MCF 10A (cell line): ENCODE data around the gene GPA33. TPM values are rescaled to one million over a fixed set of nuclear protein-coding genes. Genes with fewer than 3 reads are reported as not detected.

Experiments
- BruUV-seq: library from RNA; stranded (reverse); fragments of 400-500 nt; replicated peaks from 2 replicates; lab custom pipeline; 2021; lab: Mats Ljungman, UMichigan
- CTCF ChIA-PET: fragments of 300-600 bp; sonication (Branson Sonifier 250); formaldehyde crosslinking; extraction: SDS; loops from one replicate; lab custom pipeline; 2021; ENCODE audit warnings: antibody characterized with exemption, inconsistent platforms; lab: Yijun Ruan, JAX
- POLR2A ChIA-PET: fragments of 300-600, 350-650 bp; sonication (Branson Sonifier 250); formaldehyde crosslinking; extraction: SDS; loops from one replicate; lab custom pipeline; 2020; ENCODE audit warnings: antibody characterized with exemption, inconsistent platforms; lab: Yijun Ruan, JAX
- DNase-seq: peaks from one replicate; pipeline ENCODE4 v3.0.0-alpha.2; 2018; ENCODE audit not compliant: unreplicated experiment
- H3K27ac Mint-ChIP-seq: one replicate; pipeline ENCODE4 v1.8.0; 2022; ENCODE audit warnings: mild to moderate bottlenecking, low read depth, mixed read lengths; ENCODE audit not compliant: unreplicated experiment
- H3K27me3 Mint-ChIP-seq: one replicate; pipeline ENCODE4 v1.8.0; 2022; ENCODE audit warnings: mixed read lengths; ENCODE audit not compliant: insufficient read depth, unreplicated experiment
- H3K36me3 Mint-ChIP-seq: one replicate; pipeline ENCODE4 v1.8.0; 2022; ENCODE audit warnings: mild to moderate bottlenecking, moderate library complexity, mixed read lengths; ENCODE audit not compliant: insufficient read depth, unreplicated experiment
- H3K4me1 Mint-ChIP-seq: one replicate; pipeline ENCODE4 v1.8.0; 2022; ENCODE audit warnings: mixed read lengths; ENCODE audit not compliant: insufficient read depth, unreplicated experiment
- H3K4me3 Mint-ChIP-seq: one replicate; pipeline ENCODE4 v1.8.0; 2022; ENCODE audit warnings: mild to moderate bottlenecking, moderate library complexity, mixed read lengths; ENCODE audit not compliant: unreplicated experiment
- H3K9me3 Mint-ChIP-seq: one replicate; pipeline ENCODE4 v1.8.0; 2022; ENCODE audit warnings: mixed read lengths; ENCODE audit not compliant: unreplicated experiment
- intact Hi-C: fragments of 100-400 bp; cut with micrococcal nuclease; formaldehyde crosslinking; loops from 2 replicates; pipeline ENCODE4 v1.14.1; 2022
- total RNA-seq: library from RNA; stranded (reverse); gene quantifications from 2 replicates; pipeline ENCODE4 v1.2.3, GENCODE V29; 2022
- TF ChIP-seq, protein P1 (sequence below): fragments of 200-600 bp; IDR thresholded peaks from one replicate; pipeline ENCODE4 v1.8.0; 2022; ENCODE audit warnings: antibody characterized with exemption, mild to moderate bottlenecking; ENCODE audit not compliant: unreplicated experiment

Gene GPA33
- total RNA-seq, 1 experiment from 2014 or later = not detected

- Mint-ChIP-seq H3K36me3 (no peaks in the 10 kb centered on the region), H3K4me3 (no peak overlapping the region), H3K27me3 (no peaks in the 10 kb centered on the region), H3K4me1 (peaks cover 12% of the 10 kb centered on the region), H3K27ac (no peak overlapping the region), H3K9me3 (no peaks in the 10 kb centered on the region)
- BruUV-seq = no TSS peak
- POLR2A ChIA-PET = interaction anchor here (0.6 to 0.7 kb wide), 3 partner anchors 8 to 517 kb away, joined by 3 read pairs; no protein-coding TSS in a partner anchor
- TF ChIP-seq, protein P1, sequence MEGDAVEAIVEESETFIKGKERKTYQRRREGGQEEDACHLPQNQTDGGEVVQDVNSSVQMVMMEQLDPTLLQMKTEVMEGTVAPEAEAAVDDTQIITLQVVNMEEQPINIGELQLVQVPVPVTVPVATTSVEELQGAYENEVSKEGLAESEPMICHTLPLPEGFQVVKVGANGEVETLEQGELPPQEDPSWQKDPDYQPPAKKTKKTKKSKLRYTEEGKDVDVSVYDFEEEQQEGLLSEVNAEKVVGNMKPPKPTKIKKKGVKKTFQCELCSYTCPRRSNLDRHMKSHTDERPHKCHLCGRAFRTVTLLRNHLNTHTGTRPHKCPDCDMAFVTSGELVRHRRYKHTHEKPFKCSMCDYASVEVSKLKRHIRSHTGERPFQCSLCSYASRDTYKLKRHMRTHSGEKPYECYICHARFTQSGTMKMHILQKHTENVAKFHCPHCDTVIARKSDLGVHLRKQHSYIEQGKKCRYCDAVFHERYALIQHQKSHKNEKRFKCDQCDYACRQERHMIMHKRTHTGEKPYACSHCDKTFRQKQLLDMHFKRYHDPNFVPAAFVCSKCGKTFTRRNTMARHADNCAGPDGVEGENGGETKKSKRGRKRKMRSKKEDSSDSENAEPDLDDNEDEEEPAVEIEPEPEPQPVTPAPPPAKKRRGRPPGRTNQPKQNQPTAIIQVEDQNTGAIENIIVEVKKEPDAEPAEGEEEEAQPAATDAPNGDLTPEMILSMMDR = no peak
- intact Hi-C loops = no loop called here
- CTCF ChIA-PET = no interaction called here
- no peak for DNase-seq
Observed at GRCh38 chr1:167099851-167100250, 9.7 kb upstream of the GPA33 start.

- no TSS peak for BruUV-seq
- Mint-ChIP-seq H3K4me1 (peaks cover 15% of the 10 kb centered on the region), H3K9me3 (no peaks in the 10 kb centered on the region), H3K27me3 (no peaks in the 10 kb centered on the region), H3K4me3 (peak overlapping the region; percentile 0), H3K36me3 (no peaks in the 10 kb centered on the region), H3K27ac (peak overlapping the region; percentile 16)
- TF ChIP-seq, protein P1 = no peak
- intact Hi-C loops = no loop called here
- CTCF ChIA-PET = interaction anchor here (0.6 to 4.9 kb wide), 7 partner anchors 9 to 186 kb away, joined by 3 to 45 read pairs (median 7); partner anchors contain the start of gene POU2F1
- POLR2A ChIA-PET = interaction anchor here (1.1 to 4.2 kb wide), 2 partner anchors 10 to 124 kb away, joined by 3 to 15 read pairs; partner anchors contain the start of gene POU2F1
- DNase-seq = peak; percentile 97
Observed at GRCh38 chr1:167095368-167095767, 5.2 kb upstream of the GPA33 start.

DNA sequence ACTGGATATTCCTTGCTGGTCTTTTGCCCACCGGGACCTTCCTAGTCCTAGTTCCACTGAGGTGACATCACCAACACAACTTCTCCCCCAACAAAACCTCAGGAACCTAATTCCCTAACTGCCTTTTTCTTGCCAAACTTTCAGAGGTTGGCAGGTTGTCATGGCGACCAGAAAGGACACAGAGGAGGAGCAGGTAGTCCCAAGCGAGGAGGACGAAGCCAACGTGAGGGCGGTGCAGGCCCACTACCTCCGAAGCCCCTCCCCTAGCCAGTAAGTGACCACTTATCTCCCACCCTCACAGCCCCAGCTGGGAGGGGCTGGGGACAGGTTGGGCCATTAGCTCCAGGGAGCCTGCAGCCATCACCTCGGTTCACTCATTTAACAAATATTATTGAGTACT is 4.5 kb upstream of the GPA33 start:
- intact Hi-C loops = no loop called here
- TF ChIP-seq, protein P1 = no peak
- H3K27me3 Mint-ChIP-seq = no peaks in the 10 kb centered on the region
- peaks cover 15% of the 10 kb centered on the region for H3K4me1 Mint-ChIP-seq
- POLR2A ChIA-PET = interaction anchor here (1.1 to 4.2 kb wide), 2 partner anchors 11 to 125 kb away, joined by 3 to 15 read pairs; partner anchors contain the start of gene POU2F1
- H3K9me3 Mint-ChIP-seq = no peaks in the 10 kb centered on the region
- CTCF ChIA-PET = interaction anchor here (0.6 to 4.9 kb wide), 8 partner anchors 10 to 186 kb away, joined by 3 to 45 read pairs (median 6); partner anchors contain the start of gene POU2F1
- BruUV-seq = no TSS peak
- DNase-seq = peak; percentile 8
- H3K27ac Mint-ChIP-seq = peak overlapping the region; percentile 16
- H3K36me3 Mint-ChIP-seq = no peaks in the 10 kb centered on the region
- H3K4me3 Mint-ChIP-seq = no peak overlapping the region

GRCh38 chr1:167093846-167094516 is 3.8 kb upstream of the GPA33 start, which contains the start of gene STYXL2:
Gene STYXL2, plus strand, starts transcription at chr1:167094075. Its CDS starts 775 bp downstream, at chr1:167094850.
- intact Hi-C loops = no loop called here
- no peak for DNase-seq
- H3K4me3 Mint-ChIP-seq = no peak within 1 kb of the TSS
- no TSS peak for BruUV-seq
- TF ChIP-seq, protein P1 = no peak
- ChIA-PET CTCF (interaction anchor here (0.6 to 4.9 kb wide), 9 partner anchors 9 to 307 kb away, joined by 3 to 45 read pairs (median 5); partner anchors contain the start of gene POU2F1), POLR2A (no interaction called here)
- no peaks in the 10 kb centered on the region for H3K36me3 Mint-ChIP-seq
- peaks cover 15% of the 10 kb centered on the region for H3K4me1 Mint-ChIP-seq
- peak within 1 kb of the TSS; percentile 16 for H3K27ac Mint-ChIP-seq
- H3K27me3 Mint-ChIP-seq = no peaks in the 10 kb centered on the region
- H3K9me3 Mint-ChIP-seq = no peaks in the 10 kb centered on the region
